Measurements from ENCODE around the gene ADH5. TPM values are rescaled to one million over a fixed set of nuclear protein-coding genes. Genes with fewer than 3 reads are reported as not detected.
A peak's percentile ranks its signal among the peaks of the same experiment; 100 is the strongest.

Gene ADH5
- 221 and 243 TPM in 2 replicates for total RNA-seq (2014; rRNA removed; shearing (Covaris generic))
- 208 and 211 TPM in 2 replicates for polyA plus RNA-seq (2016; fragmentation: Nextera tagmentation; extraction: Ambion mirVana)

DNA sequence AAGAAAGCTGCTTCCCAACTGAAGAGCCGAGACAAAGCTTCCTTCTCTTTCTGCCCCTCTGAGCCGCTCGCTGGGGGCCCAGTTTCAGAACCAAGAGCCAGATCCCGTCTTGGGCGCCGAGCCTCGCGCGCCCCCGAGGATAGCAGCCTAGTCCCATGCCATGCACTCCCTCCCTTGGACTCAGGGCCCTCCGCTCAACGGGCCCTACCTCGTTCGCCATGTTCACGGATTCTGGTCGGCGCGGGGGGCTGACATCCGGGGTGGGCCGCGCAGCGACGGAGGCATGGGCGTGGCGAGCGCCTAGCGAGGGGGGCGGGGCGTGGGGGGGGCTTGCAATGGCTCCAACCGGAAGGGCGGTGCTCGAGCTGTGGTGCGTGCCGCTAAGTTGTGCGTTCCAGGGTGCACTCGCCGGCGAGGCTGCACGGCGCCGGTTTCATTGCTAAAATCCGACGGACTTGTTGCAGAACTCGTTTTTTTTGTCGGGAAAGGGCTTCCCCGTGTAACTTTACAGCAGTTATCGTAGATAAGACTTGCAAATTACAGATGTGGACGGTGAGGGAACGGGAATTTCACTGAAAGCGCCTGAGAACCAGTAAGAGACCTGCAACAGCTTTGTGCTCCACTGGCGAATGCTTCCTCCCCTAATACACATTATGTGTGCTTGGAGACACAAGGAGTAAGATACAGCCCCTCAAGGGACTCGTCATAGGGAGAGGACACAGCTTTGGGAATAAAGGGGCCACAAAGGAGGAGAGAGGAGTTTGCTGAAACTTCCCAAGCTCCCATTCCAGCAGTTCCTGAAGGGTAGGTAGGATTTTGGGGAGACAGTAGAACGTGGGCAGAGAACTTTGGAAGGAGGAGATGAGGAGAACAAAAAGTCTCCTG, at the start of gene ADH5:
ADH5 (minus strand) TSS at position 308 of the 885 bp plus-strand sequence; CDS start at position 220, 88 bp downstream.
- Histone ChIP-seq H3K27ac (peak within 1 kb of the TSS; percentile 96), H3K4me2 (ENCODE audit: unreplicated experiment) (peak within 1 kb of the TSS; percentile 100), H3K9ac (peak within 1 kb of the TSS; percentile 98), H2AFZ (peak within 1 kb of the TSS; percentile 95), H3K79me2 (ENCODE audit: insufficient read depth) (peaks cover 60% of the 10 kb centered on the region), H3K36me3 (ENCODE audit: low read depth) (peaks cover 18% of the 10 kb centered on the region), H3K9me2 (ENCODE audit: insufficient read depth) (no peaks in the 10 kb centered on the region), H4K20me1 (ENCODE audit: insufficient read depth) (no peaks in the 10 kb centered on the region), H3F3A (ENCODE audit: insufficient read depth) (peaks cover 18% of the 10 kb centered on the region), H3K4me3 (peak within 1 kb of the TSS; percentile 92), H3K4me1 (ENCODE audit: insufficient read depth) (peaks cover 33% of the 10 kb centered on the region), H3K27me3 (replicated peaks; ENCODE audit: insufficient read depth) (no peaks in the 10 kb centered on the region), H3K9me3 (ENCODE audit: low read depth) (no peaks in the 10 kb centered on the region)
- in situ Hi-C loops (cut with MboI), result no loop called here
- TF ChIP-seq EZH2 (IDR thresholded peaks at IDR 0.05; ENCODE audit: insufficient read depth, poor library complexity, severe bottlenecking), result no peak
- no peak for TF ChIP-seq EZH2phosphoT487 (IDR thresholded peaks at IDR 0.05; ENCODE audit: insufficient read depth, low read depth)
- peak; percentile 94 for DNase-seq
- WGBS, 2 experiments (ENCODE audit: low coverage in 1 of 2, low lambda C conversion rate in 2 of 2, missing lambda C conversion rate in 2 of 2), result 1% methylated on average over 45 to 52 of the region's 53 CpGs

DNA sequence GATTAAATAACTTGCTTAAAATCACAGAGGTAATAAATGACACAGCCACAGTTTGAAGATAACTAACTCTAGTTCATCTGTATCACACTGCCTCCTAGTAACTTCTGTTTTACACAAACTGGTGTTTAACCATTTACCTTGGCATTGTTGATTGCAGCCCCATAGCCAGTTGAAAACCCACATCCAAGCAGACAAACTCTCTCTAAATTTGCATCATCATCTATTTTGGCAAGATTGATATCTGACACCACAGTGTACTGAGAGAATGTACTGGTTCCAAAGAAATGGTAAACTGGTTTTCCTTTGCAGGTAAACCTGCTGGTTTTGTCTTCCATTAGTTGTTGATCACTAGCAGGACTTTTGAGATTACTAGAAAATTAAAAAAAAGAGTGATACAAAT, 47.7 kb upstream of the ADH5 start:
- Histone ChIP-seq H3K9ac (no peak overlapping the region), H3K9me3 (ENCODE audit: low read depth) (no peaks in the 10 kb centered on the region), H3K27ac (no peak overlapping the region), H2AFZ (no peak overlapping the region), H3K4me1 (ENCODE audit: insufficient read depth) (no peaks in the 10 kb centered on the region), H4K20me1 (ENCODE audit: insufficient read depth) (no peaks in the 10 kb centered on the region), H3K36me3 (ENCODE audit: low read depth) (no peaks in the 10 kb centered on the region), H3K27me3 (replicated peaks; ENCODE audit: insufficient read depth) (no peaks in the 10 kb centered on the region), H3K4me2 (ENCODE audit: unreplicated experiment) (no peak overlapping the region), H3F3A (ENCODE audit: insufficient read depth) (no peaks in the 10 kb centered on the region), H3K4me3 (no peak overlapping the region), H3K79me2 (ENCODE audit: insufficient read depth) (no peaks in the 10 kb centered on the region), H3K9me2 (ENCODE audit: insufficient read depth) (no peaks in the 10 kb centered on the region)
- no peak for DNase-seq
- TF ChIP-seq EZH2 (IDR thresholded peaks at IDR 0.05; ENCODE audit: insufficient read depth, poor library complexity, severe bottlenecking) (no peak), EZH2phosphoT487 (IDR thresholded peaks at IDR 0.05; ENCODE audit: insufficient read depth, low read depth) (no peak)
- in situ Hi-C loops (cut with MboI), result no loop called here

DNA sequence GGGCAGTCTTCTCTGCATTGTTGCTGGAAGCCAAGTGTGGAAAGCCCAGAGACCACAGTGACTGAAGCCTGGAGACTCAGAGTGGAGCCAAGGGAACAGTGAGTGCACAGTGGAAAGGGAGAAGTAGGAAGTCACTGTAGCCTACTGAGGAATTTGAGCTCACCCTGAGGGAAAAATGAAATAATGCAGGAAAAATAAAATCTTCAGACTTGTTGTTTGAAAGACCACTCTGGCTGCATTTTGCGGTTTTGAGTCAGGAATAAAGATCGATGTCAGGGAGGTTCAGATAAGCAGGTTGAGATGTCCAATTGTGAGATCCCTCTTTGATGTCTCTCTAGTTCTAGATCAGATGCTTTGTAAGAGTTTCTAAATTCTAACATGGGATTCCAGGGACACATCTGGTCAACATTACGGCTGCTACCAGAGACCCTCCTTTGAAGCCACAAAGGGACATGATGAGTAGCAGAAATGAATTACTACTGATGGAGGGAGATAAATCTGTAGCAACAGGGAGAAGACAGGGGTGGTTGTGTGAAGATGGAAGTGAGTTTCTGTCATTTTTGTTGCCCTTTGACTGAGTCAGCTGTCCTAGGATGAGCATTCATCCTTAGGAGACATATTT, 47.1 kb upstream of the ADH5 start:
- Histone ChIP-seq H3K9ac (no peak overlapping the region), H4K20me1 (ENCODE audit: insufficient read depth) (no peaks in the 10 kb centered on the region), H3K79me2 (ENCODE audit: insufficient read depth) (no peaks in the 10 kb centered on the region), H3K27ac (no peak overlapping the region), H3K36me3 (ENCODE audit: low read depth) (no peaks in the 10 kb centered on the region), H3K4me3 (no peak overlapping the region), H3K9me3 (ENCODE audit: low read depth) (no peaks in the 10 kb centered on the region), H3K4me2 (ENCODE audit: unreplicated experiment) (no peak overlapping the region), H3K9me2 (ENCODE audit: insufficient read depth) (no peaks in the 10 kb centered on the region), H3K4me1 (ENCODE audit: insufficient read depth) (no peaks in the 10 kb centered on the region), H3F3A (ENCODE audit: insufficient read depth) (no peaks in the 10 kb centered on the region), H3K27me3 (replicated peaks; ENCODE audit: insufficient read depth) (no peaks in the 10 kb centered on the region), H2AFZ (no peak overlapping the region)
- in situ Hi-C loops (cut with MboI), result no loop called here
- TF ChIP-seq EZH2phosphoT487 (IDR thresholded peaks at IDR 0.05; ENCODE audit: insufficient read depth, low read depth) (no peak), EZH2 (IDR thresholded peaks at IDR 0.05; ENCODE audit: insufficient read depth, poor library complexity, severe bottlenecking) (no peak)
- no peak for DNase-seq
- WGBS, 2 experiments (ENCODE audit: low coverage in 1 of 2, low lambda C conversion rate in 2 of 2, missing lambda C conversion rate in 2 of 2), result 47 to 58% methylated on average over 3 of the region's 3 CpGs

DNA sequence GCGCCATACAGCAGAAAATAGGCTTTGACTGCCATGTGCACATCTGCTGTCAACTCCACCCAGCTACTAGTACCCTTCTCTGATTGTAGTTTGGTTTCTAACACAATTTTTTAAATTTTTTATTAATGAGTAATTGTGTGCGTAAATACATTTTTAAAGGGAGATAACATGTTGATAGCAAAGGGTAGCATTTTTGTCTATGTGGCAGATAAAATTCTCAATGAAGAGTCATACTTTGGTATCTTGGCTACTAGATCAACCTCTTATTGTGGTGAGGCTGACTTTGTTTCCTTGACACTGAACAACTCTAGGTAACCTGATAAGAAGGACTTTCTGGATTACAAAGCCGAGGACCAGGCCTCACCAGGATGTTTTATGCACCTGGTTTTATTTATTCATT, 46.0 kb upstream of the ADH5 start:
- in situ Hi-C loops (cut with MboI), result no loop called here
- no peak for DNase-seq
- no peak overlapping the region for H3K4me3 ChIP-seq
- H3K79me2 ChIP-seq (ENCODE audit: insufficient read depth), result no peaks in the 10 kb centered on the region
- WGBS, 2 experiments (ENCODE audit: low coverage in 1 of 2, low lambda C conversion rate in 2 of 2, missing lambda C conversion rate in 2 of 2), result 95 to 97% methylated on average over 3 of the region's 3 CpGs
- TF ChIP-seq EZH2 (IDR thresholded peaks at IDR 0.05; ENCODE audit: insufficient read depth, poor library complexity, severe bottlenecking) (no peak), EZH2phosphoT487 (IDR thresholded peaks at IDR 0.05; ENCODE audit: insufficient read depth, low read depth) (no peak)
- H2AFZ ChIP-seq, result no peak overlapping the region
- no peaks in the 10 kb centered on the region for H3F3A ChIP-seq (ENCODE audit: insufficient read depth)
- no peak overlapping the region for H3K27ac ChIP-seq
- no peak overlapping the region for H3K9ac ChIP-seq
- no peaks in the 10 kb centered on the region for H3K4me1 ChIP-seq (ENCODE audit: insufficient read depth)
- no peaks in the 10 kb centered on the region for H3K9me2 ChIP-seq (ENCODE audit: insufficient read depth)
- H3K9me3 ChIP-seq (ENCODE audit: low read depth), result no peaks in the 10 kb centered on the region
- no peaks in the 10 kb centered on the region for H4K20me1 ChIP-seq (ENCODE audit: insufficient read depth)
- no peaks in the 10 kb centered on the region for H3K36me3 ChIP-seq (ENCODE audit: low read depth)
- no peaks in the 10 kb centered on the region for H3K27me3 ChIP-seq (replicated peaks; ENCODE audit: insufficient read depth)
- H3K4me2 ChIP-seq (ENCODE audit: unreplicated experiment), result no peak overlapping the region

Measured in GM23248 (cell line).